Keratinocyte (primary cell): ENCODE measurements around the gene CD47. TPM values are rescaled to one million over a fixed set of nuclear protein-coding genes. Genes with fewer than 3 reads are reported as not detected.

Experiments
- DNase-seq: peaks from one replicate; pipeline ENCODE4 v3.0.0-alpha.2; 2011; ENCODE audit warnings: low read depth, missing footprints, low spot score
- FAIRE-seq: peaks from 2 replicates; lab custom pipeline; 2011; peaks lifted over from hg19 to GRCh38; lab: Jason Lieb, UNC
- H2AFZ ChIP-seq: 2 replicates; pipeline ENCODE4 v1.6.0; 2012; ENCODE audit warnings: low read length, control low read depth, inconsistent platforms; ENCODE audit not compliant: control insufficient read depth
- H3K27ac ChIP-seq: 2 replicates; pipeline ENCODE4 v1.5.1; 2011; ENCODE audit warnings: low read length; ENCODE audit not compliant: control insufficient read depth, insufficient read depth
- H3K27me3 ChIP-seq: 3 replicates; pipeline ENCODE4 v1.6.0; 2011; ENCODE audit warnings: low read length; ENCODE audit not compliant: control insufficient read depth, insufficient read depth; ENCODE audit errors: extremely low read depth
- H3K36me3 ChIP-seq, 2 experiments: 2 replicates in 1 of 2; 3 replicates in 1 of 2; pipeline ENCODE4 v1.5.1; 2011; ENCODE audit warnings: low read length in 2 of 2, mild to moderate bottlenecking in 1 of 2; ENCODE audit not compliant: control insufficient read depth in 2 of 2, insufficient read depth in 2 of 2; ENCODE audit errors: extremely low read depth in 1 of 2
- H3K4me1 ChIP-seq: 3 replicates; pipeline ENCODE4 v1.5.1; 2011; ENCODE audit warnings: low read length; ENCODE audit not compliant: control insufficient read depth, insufficient read depth; ENCODE audit errors: extremely low read depth
- H3K4me2 ChIP-seq: 3 replicates; pipeline ENCODE4 v1.6.0; 2011; ENCODE audit warnings: low read depth, low read length; ENCODE audit not compliant: control insufficient read depth, insufficient read depth; ENCODE audit errors: extremely low read depth
- H3K4me3 ChIP-seq, 3 experiments: fragments of 200-600 bp in 1 of 3; sonication (generic) in 1 of 3; 2 replicates in 2 of 3; 3 replicates in 1 of 3; pipeline ENCODE4 v1.5.1; 2011 to 2016; ENCODE audit warnings: low read length in 3 of 3, mild to moderate bottlenecking in 3 of 3, control low read depth in 2 of 3, inconsistent platforms in 1 of 3, low read depth in 1 of 3, mixed read lengths in 1 of 3, mixed run types in 1 of 3, moderate library complexity in 1 of 3; ENCODE audit not compliant: control insufficient read depth in 2 of 3, insufficient read depth in 2 of 3; ENCODE audit errors: extremely low read depth in 1 of 3
- H3K79me2 ChIP-seq: 2 replicates; pipeline ENCODE4 v1.6.0; 2012; ENCODE audit warnings: low read length; ENCODE audit not compliant: control insufficient read depth, insufficient read depth
- H3K9ac ChIP-seq: 3 replicates; pipeline ENCODE4 v1.6.0; 2011; ENCODE audit warnings: low read length; ENCODE audit not compliant: control insufficient read depth, insufficient read depth; ENCODE audit errors: extremely low read depth
- H3K9me1 ChIP-seq: 3 replicates; pipeline ENCODE4 v1.6.0; 2011; ENCODE audit warnings: low read length; ENCODE audit not compliant: control insufficient read depth, insufficient read depth; ENCODE audit errors: extremely low read depth
- H3K9me3 ChIP-seq: 2 replicates; pipeline ENCODE4 v1.5.1; 2012; ENCODE audit warnings: low read depth, low read length; ENCODE audit not compliant: control insufficient read depth
- H4K20me1 ChIP-seq: 3 replicates; pipeline ENCODE4 v1.6.0; 2011; ENCODE audit warnings: low read length; ENCODE audit not compliant: control insufficient read depth, insufficient read depth; ENCODE audit errors: extremely low read depth
- EZH2 ChIP-seq: IDR thresholded peaks from one replicate; pipeline ENCODE4 v1.6.1; 2012; ENCODE audit warnings: inconsistent platforms, mild to moderate bottlenecking, low read length, moderate library complexity
- dilution Hi-C: fragments of 300-500 bp; cut with MboI; formaldehyde crosslinking; loops from one replicate; pipeline ENCODE4 v1.7.0; 2020; ENCODE audit warnings: low sequenced_read_pairs; ENCODE audit not compliant: extremely low pct_ligation_motif_present
- polyA plus RNA-seq, 5 experiments: library from polyadenylated mRNA; depleted of rRNA in 3 of 5; stranded (reverse) in 3 of 5; stranded (forward) in 1 of 5; unstranded in 1 of 5; fragments of >200 nt; gene quantifications; 1 replicate in 1 of 5; 2 replicates in 3 of 5; 3 replicates in 1 of 5; pipeline versions ENCODE4 v1.2.1 to v1.2.3, GENCODE V29; 2011 to 2012; ENCODE audit warnings: missing spikeins in 2 of 5, low read depth in 1 of 5, low replicate concordance in 1 of 5
- TF ChIP-seq, protein P1 (sequence below), 3 experiments: IDR thresholded peaks in 1 of 3; conservative IDR thresholded peaks in 1 of 3; optimal IDR thresholded peaks in 1 of 3; 2 replicates in 2 of 3; 3 replicates in 1 of 3; pipeline versions ENCODE3 to v1.5.1; 2011; ENCODE audit warnings: low read length in 3 of 3, mild to moderate bottlenecking in 3 of 3, moderate library complexity in 2 of 3, control low read depth in 1 of 3, inconsistent platforms in 1 of 3; ENCODE audit not compliant: insufficient read depth in 2 of 3; ENCODE audit errors: extremely low read depth in 1 of 3

The CD47 gene
- polyA plus RNA-seq, 1 donor (not counting 4 experiments of a cell fraction or from before 2014, with no cell fraction given): 96.5 TPM

DNA sequence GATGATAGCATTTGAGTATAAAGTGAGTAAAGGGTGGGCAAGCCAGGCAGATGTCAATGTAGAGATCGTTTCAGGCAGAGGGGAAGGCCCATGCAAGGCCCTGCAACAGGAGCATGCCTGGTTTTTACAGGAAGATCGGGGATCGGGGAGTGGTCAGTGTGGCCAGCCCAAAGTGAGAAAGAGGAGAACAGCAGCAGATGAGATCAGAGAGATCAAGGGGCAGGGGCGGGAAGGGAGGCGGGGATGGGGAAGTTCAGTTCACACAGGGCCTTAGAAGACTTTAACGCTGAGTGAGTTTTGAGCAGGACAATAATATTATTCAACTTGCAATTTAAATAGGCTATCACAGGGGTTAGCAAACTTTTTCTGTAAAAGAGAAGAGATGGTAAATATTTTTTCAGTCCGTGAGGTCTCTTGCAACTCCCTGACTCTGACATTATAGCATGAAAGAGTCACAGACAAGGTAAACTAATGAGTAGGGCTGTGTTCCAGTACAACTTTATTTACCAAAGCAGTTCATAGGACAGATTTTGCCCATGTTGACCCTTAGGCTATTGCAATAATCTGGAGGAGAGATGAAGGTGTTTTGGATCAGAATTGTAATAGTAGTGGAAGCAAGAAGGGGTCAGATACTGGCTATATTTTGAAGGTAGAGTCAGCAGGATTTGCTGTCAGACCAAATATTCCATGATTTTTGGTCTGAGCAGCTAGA lies 12.4 kb upstream of the CD47 start:
- Histone ChIP-seq H3K9ac (no peak overlapping the region), H3K4me1 (peaks cover 3% of the 10 kb centered on the region), H3K4me2 (no peak overlapping the region), H3K27ac (no peak overlapping the region), H3K27me3 (no peaks in the 10 kb centered on the region), H3K9me3 (no peaks in the 10 kb centered on the region), H3K36me3 (no peaks in the 10 kb centered on the region), H4K20me1 (no peaks in the 10 kb centered on the region), H3K4me3 (no peak overlapping the region), H2AFZ (no peak overlapping the region), H3K79me2 (no peaks in the 10 kb centered on the region), H3K9me1 (no peaks in the 10 kb centered on the region)
- dilution Hi-C loops: no loop called here
- FAIRE-seq: no peak
- TF ChIP-seq, protein P1, sequence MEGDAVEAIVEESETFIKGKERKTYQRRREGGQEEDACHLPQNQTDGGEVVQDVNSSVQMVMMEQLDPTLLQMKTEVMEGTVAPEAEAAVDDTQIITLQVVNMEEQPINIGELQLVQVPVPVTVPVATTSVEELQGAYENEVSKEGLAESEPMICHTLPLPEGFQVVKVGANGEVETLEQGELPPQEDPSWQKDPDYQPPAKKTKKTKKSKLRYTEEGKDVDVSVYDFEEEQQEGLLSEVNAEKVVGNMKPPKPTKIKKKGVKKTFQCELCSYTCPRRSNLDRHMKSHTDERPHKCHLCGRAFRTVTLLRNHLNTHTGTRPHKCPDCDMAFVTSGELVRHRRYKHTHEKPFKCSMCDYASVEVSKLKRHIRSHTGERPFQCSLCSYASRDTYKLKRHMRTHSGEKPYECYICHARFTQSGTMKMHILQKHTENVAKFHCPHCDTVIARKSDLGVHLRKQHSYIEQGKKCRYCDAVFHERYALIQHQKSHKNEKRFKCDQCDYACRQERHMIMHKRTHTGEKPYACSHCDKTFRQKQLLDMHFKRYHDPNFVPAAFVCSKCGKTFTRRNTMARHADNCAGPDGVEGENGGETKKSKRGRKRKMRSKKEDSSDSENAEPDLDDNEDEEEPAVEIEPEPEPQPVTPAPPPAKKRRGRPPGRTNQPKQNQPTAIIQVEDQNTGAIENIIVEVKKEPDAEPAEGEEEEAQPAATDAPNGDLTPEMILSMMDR (optimal IDR thresholded peaks at IDR 0.05 in 1 of 3, IDR thresholded peaks at IDR 0.05 in 1 of 3, conservative IDR thresholded peaks at IDR 0.05 in 1 of 3; ENCODE audit: extremely low read depth in 1 of 3, insufficient read depth in 2 of 3, low read length in 3 of 3): no peak
- TF ChIP-seq EZH2: no peak
- no peak for DNase-seq

- Histone ChIP-seq H2AFZ (no peak overlapping the region), H3K9ac (no peak overlapping the region), H3K4me1 (peaks cover 3% of the 10 kb centered on the region), H3K27me3 (no peaks in the 10 kb centered on the region), H3K27ac (no peak overlapping the region), H3K36me3 (no peaks in the 10 kb centered on the region), H3K4me2 (no peak overlapping the region), H3K79me2 (no peaks in the 10 kb centered on the region), H3K9me3 (no peaks in the 10 kb centered on the region), H3K4me3 (no peak overlapping the region), H4K20me1 (no peaks in the 10 kb centered on the region), H3K9me1 (no peaks in the 10 kb centered on the region)
- FAIRE-seq (no peak), DNase-seq (no peak)
- dilution Hi-C loops: no loop called here
- TF ChIP-seq, protein P1 (optimal IDR thresholded peaks at IDR 0.05 in 1 of 3, IDR thresholded peaks at IDR 0.05 in 1 of 3, conservative IDR thresholded peaks at IDR 0.05 in 1 of 3; ENCODE audit: extremely low read depth in 1 of 3, insufficient read depth in 2 of 3, low read length in 3 of 3): no peak
- no peak for TF ChIP-seq EZH2
Observed at GRCh38 chr3:108102420-108103039, 11.7 kb upstream of the CD47 start.
